LNCaP clone FGC (cell line): ENCODE data around the gene TMSB15B.
"Not testable (repeated sequence)": the region's sequence is repeated elsewhere in the genome, so short reads cannot be mapped to it uniquely, and the experiment has no call there.

Source experiments
- DNase-seq: peaks from one replicate; pipeline ENCODE4 v3.0.0-alpha.2; 2011; ENCODE audit warnings: low read depth
- H3K4me3 ChIP-seq: 2 replicates; pipeline ENCODE4 v1.5.1; 2011; ENCODE audit warnings: mild to moderate bottlenecking, low read depth, low read length, control low read depth
- CTCF ChIP-seq: IDR thresholded peaks from 2 replicates; pipeline ENCODE4 v1.5.1; 2012; ENCODE audit warnings: mild to moderate bottlenecking; ENCODE audit not compliant: control insufficient read depth, insufficient read depth; ENCODE audit errors: extremely low read depth

TMSB15B gene

GRCh38 chrX:103962411-103963278, at the start of gene TMSB15B:
Gene TMSB15B (plus strand): TSS chrX:103962627.
- not testable (repeated sequence) for H3K4me3 ChIP-seq, DNase-seq

- no peak for TF ChIP-seq CTCF
- DNase-seq: no peak
- no peak overlapping the region for H3K4me3 ChIP-seq
These were observed 48.9 kb upstream of the TMSB15B start for GRCh38 chrX:103913356-103914020.

- no peak overlapping the region for H3K4me3 ChIP-seq
- TF ChIP-seq CTCF: peak; percentile 33
- no peak for DNase-seq
These were observed 44.4 kb upstream of the TMSB15B start for GRCh38 chrX:103918050-103918449.

- DNase-seq: no peak
- peak overlapping the region; percentile 38 for H3K4me3 ChIP-seq
These were observed 43.7 kb upstream of the TMSB15B start for GRCh38 chrX:103918571-103919269.

GRCh38 chrX:103919270-103919637, 43.2 kb upstream of the TMSB15B start:
- TF ChIP-seq CTCF: no peak
- DNase-seq: no peak
- no peak overlapping the region for H3K4me3 ChIP-seq

More at GRCh38 chrX:103918571-103919269, 43.7 kb upstream of the TMSB15B start:
- no peak for TF ChIP-seq CTCF

- H3K4me3 ChIP-seq, DNase-seq: not testable (repeated sequence)
These were observed 41.9 kb upstream of the TMSB15B start for GRCh38 chrX:103920515-103920914.

- no peak for TF ChIP-seq CTCF
- DNase-seq: no peak
- H3K4me3 ChIP-seq: no peak overlapping the region
These were observed 35.4 kb upstream of the TMSB15B start for GRCh38 chrX:103927030-103927429.
